A549 treated with DMSO at 1 μM for 4 hours (cell line): ENCODE data around the gene FERMT1. TPM values are rescaled to one million over a fixed set of nuclear protein-coding genes. Genes with fewer than 3 reads are reported as not detected.

Experiments used
- total RNA-seq: library from RNA; stranded (reverse); fragments of 200-300 nt; extraction: Qiagen RNA extraction; gene quantifications from 5 replicates; pipeline ENCODE4 v1.2.3, GENCODE V29; 2022; ENCODE audit warnings: low read depth

Gene FERMT1, protein sequence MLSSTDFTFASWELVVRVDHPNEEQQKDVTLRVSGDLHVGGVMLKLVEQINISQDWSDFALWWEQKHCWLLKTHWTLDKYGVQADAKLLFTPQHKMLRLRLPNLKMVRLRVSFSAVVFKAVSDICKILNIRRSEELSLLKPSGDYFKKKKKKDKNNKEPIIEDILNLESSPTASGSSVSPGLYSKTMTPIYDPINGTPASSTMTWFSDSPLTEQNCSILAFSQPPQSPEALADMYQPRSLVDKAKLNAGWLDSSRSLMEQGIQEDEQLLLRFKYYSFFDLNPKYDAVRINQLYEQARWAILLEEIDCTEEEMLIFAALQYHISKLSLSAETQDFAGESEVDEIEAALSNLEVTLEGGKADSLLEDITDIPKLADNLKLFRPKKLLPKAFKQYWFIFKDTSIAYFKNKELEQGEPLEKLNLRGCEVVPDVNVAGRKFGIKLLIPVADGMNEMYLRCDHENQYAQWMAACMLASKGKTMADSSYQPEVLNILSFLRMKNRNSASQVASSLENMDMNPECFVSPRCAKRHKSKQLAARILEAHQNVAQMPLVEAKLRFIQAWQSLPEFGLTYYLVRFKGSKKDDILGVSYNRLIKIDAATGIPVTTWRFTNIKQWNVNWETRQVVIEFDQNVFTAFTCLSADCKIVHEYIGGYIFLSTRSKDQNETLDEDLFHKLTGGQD
- total RNA-seq, result 18.0 to 23.1 TPM (median 18.5 TPM) in 5 replicates

DNA sequence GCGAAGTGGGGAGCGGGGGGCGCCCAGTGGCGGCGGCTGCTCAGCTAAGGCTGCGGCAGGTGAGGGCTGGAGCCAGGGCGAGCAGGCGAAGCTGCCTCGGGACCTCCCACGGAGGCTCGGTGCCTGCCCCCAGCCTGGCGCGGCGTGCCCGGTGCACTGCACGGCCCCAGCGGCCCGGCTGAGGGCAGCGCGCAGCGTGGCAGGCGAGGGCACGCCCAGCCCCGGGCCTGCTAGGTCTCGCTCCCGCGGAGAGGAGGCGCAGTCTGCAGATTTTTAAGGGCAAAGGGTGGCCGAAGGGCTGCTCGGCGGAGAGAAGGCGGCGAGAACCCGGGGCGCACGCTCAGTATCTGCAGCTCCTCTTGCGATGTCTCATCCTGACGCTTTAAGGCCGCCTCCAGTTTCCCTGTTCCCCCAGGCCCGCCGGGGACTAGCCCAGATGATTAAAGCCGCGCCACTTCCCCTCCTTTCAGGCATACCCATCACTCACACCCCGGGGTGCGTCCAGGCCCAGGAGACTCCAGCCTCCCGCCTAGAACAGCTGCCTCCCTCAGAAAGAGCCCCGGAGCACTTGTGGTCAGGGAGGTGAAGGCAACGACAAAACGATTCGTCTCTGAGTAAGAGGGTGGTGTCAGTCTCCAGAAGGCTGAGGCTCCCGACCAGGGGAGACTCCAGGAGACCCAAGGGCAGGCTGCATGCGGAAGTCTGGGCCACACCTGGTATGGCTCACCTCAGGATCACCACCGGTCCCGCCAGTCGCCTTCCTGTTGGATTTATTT, at the start of gene FERMT1:
Gene FERMT1, minus strand, starts transcription at position 158 of the 776 bp plus-strand sequence. CDS start 3,476 bp downstream, outside the sequence.

DNA sequence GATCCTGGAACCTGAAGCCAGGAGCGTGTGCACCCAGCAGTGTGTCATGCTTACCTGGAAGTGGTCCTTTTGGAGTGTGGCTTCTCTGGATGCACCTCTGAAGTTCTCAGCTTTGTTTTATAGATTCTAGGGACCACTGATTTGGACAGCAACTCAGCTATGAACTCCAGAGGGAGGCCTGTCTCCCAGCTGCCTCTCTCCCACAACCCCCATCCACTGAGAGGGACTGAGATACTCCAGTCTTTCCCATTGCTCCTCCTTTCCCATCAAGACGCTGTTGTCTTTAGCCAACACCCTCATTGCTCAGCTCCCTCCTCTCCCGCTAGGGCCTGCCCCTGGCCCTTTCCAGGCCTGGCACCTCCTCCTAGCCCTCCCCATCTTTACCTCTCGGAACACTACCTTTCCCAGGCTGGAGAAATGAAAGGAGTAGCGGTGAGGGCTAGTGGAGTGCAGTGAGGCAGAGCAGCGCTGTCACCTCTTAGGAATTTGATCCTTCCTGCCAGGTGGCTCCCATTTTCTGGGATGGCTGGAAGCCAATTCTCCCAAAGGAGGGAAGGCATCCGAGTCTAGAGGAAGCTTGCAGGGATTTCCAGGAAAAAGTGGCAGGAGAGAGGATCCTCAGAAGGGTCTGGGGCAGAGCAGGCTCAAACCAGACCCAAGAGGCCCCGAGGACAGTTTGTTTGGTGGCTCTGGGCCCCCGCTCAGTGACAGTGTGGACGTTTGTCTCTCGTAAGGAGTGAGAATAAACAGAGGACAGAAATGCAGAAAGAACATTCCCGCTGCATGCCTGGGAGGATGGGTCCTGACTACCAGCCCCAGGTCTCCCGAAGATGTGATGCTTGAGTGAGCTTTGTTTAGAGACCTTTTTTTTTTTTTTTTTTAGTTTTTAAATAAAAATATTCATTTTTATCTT, 68.8 kb downstream of the FERMT1 start, which contains the start of gene LRRN4:
Gene LRRN4, minus strand, starts transcription at position 285 of the 913 bp plus-strand sequence. CDS start 1,261 bp downstream, outside the sequence.

Other genes with a start within 250 kb of the FERMT1 start
- gene CHGB, start 211.5 kb downstream of the FERMT1 start, total RNA-seq, result 2.6 to 3.3 TPM (median 3.0 TPM) in 5 replicates
- gene TRMT6, start 172.5 kb downstream of the FERMT1 start, total RNA-seq, result 32.2 to 35.2 TPM (median 33.1 TPM) in 5 replicates
- gene MCM8, start 172.4 kb downstream of the FERMT1 start, total RNA-seq, result 19.5 to 25.4 TPM (median 22.2 TPM) in 5 replicates
- 40.6 to 75.9 TPM (median 72.2 TPM) in 5 replicates for gene CRLS1, start 116.9 kb downstream of the FERMT1 start, total RNA-seq
- 0.02 TPM in 1 of 5 replicates, not detected in the others for gene LRRN4, start 69.0 kb downstream of the FERMT1 start, total RNA-seq